ENCODE measurements around the gene NABP1. TPM values are rescaled to one million over a fixed set of nuclear protein-coding genes. Genes with fewer than 3 reads are reported as not detected.
"Not testable (repeated sequence)": the region's sequence is repeated elsewhere in the genome, so short reads cannot be mapped to it uniquely, and the experiment has no call there.

NABP1 gene
- total RNA-seq: 3.3 TPM

GRCh38 chr2:191677646-191678436 is at the start of gene NABP1:
Gene NABP1 (plus strand): TSS chr2:191678136. CDS start chr2:191678615, 479 bp downstream.
- FAIRE-seq (no peak), DNase-seq (ENCODE audit: low spot score in 2 of 2) (peak; percentile 90 to 95)

- DNase-seq (ENCODE audit: low spot score in 2 of 2) (no peak), FAIRE-seq (no peak)
Measured at GRCh38 chr2:191629001-191629453, 48.9 kb upstream of the NABP1 start.

- no peak for FAIRE-seq
- DNase-seq (ENCODE audit: low spot score in 2 of 2): no peak
Measured at GRCh38 chr2:191629976-191630712, 47.8 kb upstream of the NABP1 start.

- DNase-seq (ENCODE audit: low spot score in 2 of 2): no peak
- FAIRE-seq: no peak
Measured at GRCh38 chr2:191631754-191632153, 46.2 kb upstream of the NABP1 start.

GRCh38 chr2:191632426-191632825 is 45.5 kb upstream of the NABP1 start:
- no peak for FAIRE-seq
- no peak for DNase-seq (ENCODE audit: low spot score in 2 of 2)

- FAIRE-seq (no peak), DNase-seq (ENCODE audit: low spot score in 2 of 2) (no peak)
Measured at GRCh38 chr2:191634791-191635190, 43.1 kb upstream of the NABP1 start.

- FAIRE-seq: no peak
Measured at GRCh38 chr2:191635333-191636234, 42.4 kb upstream of the NABP1 start.

GRCh38 chr2:191636235-191636543 is 41.7 kb upstream of the NABP1 start:
- no peak for DNase-seq (ENCODE audit: low spot score in 2 of 2)
- no peak for FAIRE-seq

More at GRCh38 chr2:191635333-191636234, 42.4 kb upstream of the NABP1 start:
- no peak for DNase-seq (ENCODE audit: low spot score in 2 of 2)

GRCh38 chr2:191636586-191636985 is 41.4 kb upstream of the NABP1 start:
- no peak for FAIRE-seq
- no peak for DNase-seq (ENCODE audit: low spot score in 2 of 2)

- FAIRE-seq (no peak), DNase-seq (ENCODE audit: low spot score in 2 of 2) (no peak)
Measured at GRCh38 chr2:191637182-191638078, 40.5 kb upstream of the NABP1 start.

GRCh38 chr2:191638079-191638801 is 39.7 kb upstream of the NABP1 start:
- FAIRE-seq (no peak), DNase-seq (ENCODE audit: low spot score in 2 of 2) (no peak)

GRCh38 chr2:191638802-191639172 is 39.1 kb upstream of the NABP1 start:
- no peak for DNase-seq (ENCODE audit: low spot score in 2 of 2)
- FAIRE-seq: no peak

- no peak for DNase-seq (ENCODE audit: low spot score in 2 of 2)
- FAIRE-seq: no peak
Measured at GRCh38 chr2:191641609-191642008, 36.3 kb upstream of the NABP1 start.

- FAIRE-seq (no peak), DNase-seq (ENCODE audit: low spot score in 2 of 2) (no peak)
Measured at GRCh38 chr2:191642541-191642940, 35.4 kb upstream of the NABP1 start.

GRCh38 chr2:191643429-191643828 is 34.5 kb upstream of the NABP1 start:
- FAIRE-seq (no peak), DNase-seq (ENCODE audit: low spot score in 2 of 2) (no peak)

- not testable (repeated sequence) for FAIRE-seq; DNase-seq (ENCODE audit: low spot score in 2 of 2)
Measured at GRCh38 chr2:191644613-191645012, 33.3 kb upstream of the NABP1 start.

- no peak for DNase-seq (ENCODE audit: low spot score in 2 of 2)
- FAIRE-seq: no peak
Measured at GRCh38 chr2:191645032-191645431, 32.9 kb upstream of the NABP1 start.

GRCh38 chr2:191645434-191646162 is 32.3 kb upstream of the NABP1 start:
- DNase-seq (ENCODE audit: low spot score in 2 of 2) (no peak), FAIRE-seq (no peak)
